ENCODE results near the gene DBNDD2. TPM values are rescaled to one million over a fixed set of nuclear protein-coding genes. Genes with fewer than 3 reads are reported as not detected.

DBNDD2 gene
- total RNA-seq, 1 donor from 2014 or later: 362 TPM

GRCh38 chr20:45367126-45367525 is 41.0 kb upstream of the DBNDD2 start:
- H3K4me1 ChIP-seq: peaks cover 34% of the 10 kb centered on the region
- DNase-seq: no peak
- peaks cover 38% of the 10 kb centered on the region for H3K36me3 ChIP-seq
- no peak overlapping the region for H3K4me3 ChIP-seq
- no peaks in the 10 kb centered on the region for H3K9me3 ChIP-seq (replicated peaks)
- no peaks in the 10 kb centered on the region for H3K27me3 ChIP-seq (ENCODE audit: low read depth)
- H3K27ac ChIP-seq (replicated peaks): no peak overlapping the region
- intact Hi-C loops (cut with micrococcal nuclease): no loop called here
- TF ChIP-seq, protein P1, sequence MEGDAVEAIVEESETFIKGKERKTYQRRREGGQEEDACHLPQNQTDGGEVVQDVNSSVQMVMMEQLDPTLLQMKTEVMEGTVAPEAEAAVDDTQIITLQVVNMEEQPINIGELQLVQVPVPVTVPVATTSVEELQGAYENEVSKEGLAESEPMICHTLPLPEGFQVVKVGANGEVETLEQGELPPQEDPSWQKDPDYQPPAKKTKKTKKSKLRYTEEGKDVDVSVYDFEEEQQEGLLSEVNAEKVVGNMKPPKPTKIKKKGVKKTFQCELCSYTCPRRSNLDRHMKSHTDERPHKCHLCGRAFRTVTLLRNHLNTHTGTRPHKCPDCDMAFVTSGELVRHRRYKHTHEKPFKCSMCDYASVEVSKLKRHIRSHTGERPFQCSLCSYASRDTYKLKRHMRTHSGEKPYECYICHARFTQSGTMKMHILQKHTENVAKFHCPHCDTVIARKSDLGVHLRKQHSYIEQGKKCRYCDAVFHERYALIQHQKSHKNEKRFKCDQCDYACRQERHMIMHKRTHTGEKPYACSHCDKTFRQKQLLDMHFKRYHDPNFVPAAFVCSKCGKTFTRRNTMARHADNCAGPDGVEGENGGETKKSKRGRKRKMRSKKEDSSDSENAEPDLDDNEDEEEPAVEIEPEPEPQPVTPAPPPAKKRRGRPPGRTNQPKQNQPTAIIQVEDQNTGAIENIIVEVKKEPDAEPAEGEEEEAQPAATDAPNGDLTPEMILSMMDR (IDR thresholded peaks at IDR 0.05; ENCODE audit: borderline replicate concordance): no peak

- TF ChIP-seq, protein P1 (IDR thresholded peaks at IDR 0.05; ENCODE audit: borderline replicate concordance): no peak
- H3K9me3 ChIP-seq (replicated peaks): no peaks in the 10 kb centered on the region
- H3K4me1 ChIP-seq: peaks cover 32% of the 10 kb centered on the region
- H3K27me3 ChIP-seq (ENCODE audit: low read depth): no peaks in the 10 kb centered on the region
- no peak overlapping the region for H3K4me3 ChIP-seq
- no peak overlapping the region for H3K27ac ChIP-seq (replicated peaks)
- intact Hi-C loops (cut with micrococcal nuclease): no loop called here
- H3K36me3 ChIP-seq: peaks cover 38% of the 10 kb centered on the region
- no peak for DNase-seq
These were observed 39.7 kb upstream of the DBNDD2 start for GRCh38 chr20:45368221-45368980.

DNA sequence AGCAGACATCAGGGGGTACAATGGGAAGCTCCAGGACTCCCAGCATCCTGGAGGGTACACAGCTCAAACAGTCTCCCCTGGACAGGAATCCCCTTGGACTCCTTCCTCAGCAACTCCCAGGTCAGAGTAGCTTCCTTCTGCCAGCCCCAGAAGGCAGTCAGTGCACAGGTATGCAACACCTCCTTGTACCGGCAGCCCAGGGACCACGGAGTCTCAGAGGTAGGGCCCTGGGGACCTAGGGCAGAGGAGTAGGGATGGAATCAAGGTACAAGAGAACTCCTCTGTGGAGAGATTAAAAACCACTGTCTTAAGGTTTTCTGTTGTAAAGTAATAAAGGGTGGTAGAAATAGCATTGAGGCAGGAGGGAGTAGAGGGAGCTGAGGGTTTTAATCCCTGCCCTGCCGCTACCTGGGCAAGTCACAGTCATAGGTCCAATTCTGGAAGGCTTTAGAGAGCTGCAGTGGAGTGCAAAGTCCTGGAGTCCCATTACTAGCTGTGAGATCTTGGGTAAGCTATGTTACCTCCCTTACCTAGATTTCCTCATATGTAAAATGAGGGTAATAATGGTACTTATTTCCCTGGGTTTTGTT is 37.4 kb upstream of the DBNDD2 start:
- no peaks in the 10 kb centered on the region for H3K27me3 ChIP-seq (ENCODE audit: low read depth)
- H3K9me3 ChIP-seq (replicated peaks): no peaks in the 10 kb centered on the region
- H3K4me1 ChIP-seq: peaks cover 20% of the 10 kb centered on the region
- no peak for DNase-seq
- peaks cover 31% of the 10 kb centered on the region for H3K36me3 ChIP-seq
- TF ChIP-seq, protein P1 (IDR thresholded peaks at IDR 0.05; ENCODE audit: borderline replicate concordance): no peak
- H3K4me3 ChIP-seq: no peak overlapping the region
- H3K27ac ChIP-seq (replicated peaks): no peak overlapping the region
- intact Hi-C loops (cut with micrococcal nuclease): no loop called here

- Histone ChIP-seq H3K9me3 (replicated peaks) (no peaks in the 10 kb centered on the region), H3K27ac (replicated peaks) (peak overlapping the region; percentile 81), H3K4me1 (peaks cover 20% of the 10 kb centered on the region), H3K4me3 (peak overlapping the region; percentile 74), H3K36me3 (peaks cover 15% of the 10 kb centered on the region), H3K27me3 (ENCODE audit: low read depth) (no peaks in the 10 kb centered on the region)
- TF ChIP-seq, protein P1 (IDR thresholded peaks at IDR 0.05; ENCODE audit: borderline replicate concordance): no peak
- DNase-seq: no peak
- intact Hi-C loops (cut with micrococcal nuclease): no loop called here
These were observed 35.8 kb upstream of the DBNDD2 start for GRCh38 chr20:45372241-45372640.

DNA sequence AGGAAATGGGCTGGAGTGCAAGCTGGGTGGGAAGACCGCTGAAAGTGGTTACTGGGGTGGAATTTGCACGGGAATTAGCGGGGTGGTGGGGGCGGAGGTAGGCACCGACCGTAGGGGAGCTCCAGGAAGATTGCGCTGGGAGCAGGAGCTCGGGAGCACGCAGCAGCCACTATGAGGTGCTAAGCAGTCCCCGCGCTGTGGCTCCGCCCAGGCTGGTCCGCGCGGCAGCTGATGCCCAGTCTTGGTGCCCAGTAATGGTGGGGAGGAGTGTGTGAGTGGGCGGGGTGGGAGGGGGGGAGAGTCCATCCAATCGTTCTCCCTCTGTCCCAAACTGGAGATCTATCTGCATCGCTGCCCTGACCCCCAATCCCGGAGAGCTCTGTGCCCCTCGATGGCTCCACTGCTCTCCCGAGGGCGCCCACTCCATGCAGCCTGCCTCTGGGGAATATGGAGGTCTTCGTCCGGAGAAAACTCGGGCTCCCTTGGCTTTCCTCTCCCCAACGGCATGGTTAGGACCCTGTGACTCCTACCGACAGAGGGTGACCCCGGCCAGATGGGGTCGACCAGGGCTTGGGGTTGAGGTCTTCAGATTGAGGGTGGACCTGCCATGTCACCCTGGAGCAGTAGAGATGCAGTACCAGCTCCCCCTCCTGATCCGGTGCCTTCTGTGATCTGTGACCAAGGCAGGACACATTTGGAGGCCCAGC is 35.3 kb upstream of the DBNDD2 start:
- Histone ChIP-seq H3K36me3 (peaks cover 10% of the 10 kb centered on the region), H3K27me3 (ENCODE audit: low read depth) (no peaks in the 10 kb centered on the region), H3K27ac (replicated peaks) (peak overlapping the region; percentile 81), H3K4me3 (peak overlapping the region; percentile 74), H3K9me3 (replicated peaks) (no peaks in the 10 kb centered on the region), H3K4me1 (peaks cover 17% of the 10 kb centered on the region)
- TF ChIP-seq, protein P1 (IDR thresholded peaks at IDR 0.05; ENCODE audit: borderline replicate concordance): no peak
- intact Hi-C loops (cut with micrococcal nuclease): no loop called here
- DNase-seq: no peak

All from left ventricle myocardium inferior (tissue), 1 donor.